IMR-90 (cell line): ENCODE results near the gene RPS3. TPM values are rescaled to one million over a fixed set of nuclear protein-coding genes. Genes with fewer than 3 reads are reported as not detected.
A peak's percentile ranks its signal among the peaks of the same experiment; 100 is the strongest.

Experiments used
- ATAC-seq: fragments of 200-7000 bp; cut with Tn5 transposase; 2 replicates; pipeline ENCODE4 v1.9.1; 2020; ENCODE audit warnings: low read depth, mild to moderate bottlenecking, moderate library complexity
- BruUV-seq: library from RNA; stranded (reverse); fragments of 400-500 nt; replicated peaks from 2 replicates; lab custom pipeline; 2021; lab: Mats Ljungman, UMichigan
- CTCF ChIA-PET: fragments of 300-600 bp; formaldehyde crosslinking; extraction: SDS; loops from one replicate; lab custom pipeline; 2021; ENCODE audit warnings: antibody characterized with exemption; lab: Yijun Ruan, JAX
- POLR2A ChIA-PET: fragments of 300-600 bp; sonication (Branson Sonifier 250); formaldehyde crosslinking; loops from one replicate; lab custom pipeline; 2022; ENCODE audit warnings: antibody characterized with exemption; ENCODE audit not compliant: unreplicated experiment; lab: Charles Lee
- DNase-seq: peaks from one replicate; pipeline ENCODE4 v3.0.0; 2013
- H2AFZ ChIP-seq: replicated peaks from 2 replicates; pipeline ENCODE3; 2013; ENCODE audit warnings: low read length, mild to moderate bottlenecking; ENCODE audit not compliant: poor library complexity
- H2AK5ac ChIP-seq: 2 replicates; pipeline ENCODE4 v1.6.1; 2013; ENCODE audit warnings: low read depth, low read length, inconsistent platforms
- H2AK9ac ChIP-seq: replicated peaks from 2 replicates; pipeline ENCODE3; 2013; ENCODE audit warnings: mild to moderate bottlenecking, low read depth, low read length, moderate library complexity; ENCODE audit not compliant: poor library complexity
- H2BK120ac ChIP-seq: 2 replicates; pipeline ENCODE4 v1.6.1; 2013; ENCODE audit warnings: low read depth, low read length, inconsistent platforms
- H2BK15ac ChIP-seq: 3 replicates; pipeline ENCODE4 v1.6.1; 2013; ENCODE audit warnings: low read depth, low read length, inconsistent platforms
- H2BK20ac ChIP-seq: 2 replicates; pipeline ENCODE4 v1.6.1; 2013; ENCODE audit warnings: low read depth, mild to moderate bottlenecking, inconsistent platforms, low read length, moderate library complexity
- H2BK5ac ChIP-seq: 2 replicates; pipeline ENCODE4 v1.6.1; 2013; ENCODE audit warnings: mild to moderate bottlenecking, low read depth, low read length, inconsistent platforms; ENCODE audit not compliant: poor library complexity, severe bottlenecking
- H3K14ac ChIP-seq: replicated peaks from 2 replicates; pipeline ENCODE4 v1.6.1; 2013; ENCODE audit warnings: low read depth, low read length, inconsistent platforms
- H3K18ac ChIP-seq: 2 replicates; pipeline ENCODE4 v1.6.1; 2013; ENCODE audit warnings: low read depth, low read length, control low read depth
- H3K23ac ChIP-seq: 2 replicates; pipeline ENCODE4 v1.6.1; 2013; ENCODE audit warnings: low read depth, low read length, inconsistent platforms
- H3K27ac ChIP-seq: 2 replicates; pipeline ENCODE4 v1.5.1; 2013; ENCODE audit warnings: mild to moderate bottlenecking, control low read depth, low read length; ENCODE audit not compliant: insufficient read depth
- H3K27me3 ChIP-seq: 2 replicates; pipeline ENCODE4 v1.6.1; 2013; ENCODE audit warnings: low read length; ENCODE audit not compliant: control insufficient read depth, insufficient read depth
- H3K36me3 ChIP-seq: 2 replicates; pipeline ENCODE4 v1.6.1; 2013; ENCODE audit warnings: low read length, mixed read lengths; ENCODE audit not compliant: control insufficient read depth, insufficient read depth
- H3K4ac ChIP-seq: 2 replicates; pipeline ENCODE4 v1.6.1; 2013; ENCODE audit warnings: low read depth, low read length, inconsistent platforms
- H3K4me1 ChIP-seq: 2 replicates; pipeline ENCODE4 v1.6.1; 2013; ENCODE audit warnings: low read length, mixed read lengths; ENCODE audit not compliant: control insufficient read depth, insufficient read depth
- H3K4me2 ChIP-seq: 2 replicates; pipeline ENCODE4 v1.6.1; 2013; ENCODE audit warnings: low read depth, mild to moderate bottlenecking, control low read depth, low read length, moderate library complexity
- H3K4me3 ChIP-seq: 2 replicates; pipeline ENCODE4 v1.5.1; 2013; ENCODE audit warnings: low read depth, mild to moderate bottlenecking, control low read depth, low read length, moderate library complexity; ENCODE audit not compliant: insufficient read depth
- H3K56ac ChIP-seq: 2 replicates; pipeline ENCODE4 v1.6.1; 2013; ENCODE audit warnings: low read length, inconsistent platforms; ENCODE audit not compliant: insufficient read depth; ENCODE audit errors: extremely low read depth
- H3K79me1 ChIP-seq, 2 experiments: 2 replicates each; pipeline ENCODE4 v1.6.1; 2013; ENCODE audit warnings: low read length in 2 of 2, inconsistent platforms in 1 of 2, low read depth in 1 of 2
- H3K9ac ChIP-seq: 2 replicates; pipeline ENCODE4 v1.6.1; 2013; ENCODE audit warnings: low read depth, low read length, control low read depth
- H3K9me1 ChIP-seq: 2 replicates; pipeline ENCODE4 v1.6.1; 2013; ENCODE audit warnings: low read length, inconsistent platforms; ENCODE audit not compliant: insufficient read depth
- H3K9me3 ChIP-seq: 2 replicates; pipeline ENCODE4 v1.6.1; 2013; ENCODE audit warnings: low read length; ENCODE audit not compliant: control insufficient read depth, insufficient read depth
- H4K20me1 ChIP-seq: 2 replicates; pipeline ENCODE4 v1.6.1; 2013; ENCODE audit warnings: low read length, inconsistent platforms; ENCODE audit not compliant: insufficient read depth
- H4K5ac ChIP-seq: 2 replicates; pipeline ENCODE4 v1.6.1; 2013; ENCODE audit warnings: mild to moderate bottlenecking, low read depth, low read length, control low read depth
- H4K8ac ChIP-seq, 2 experiments: 2 replicates each; pipeline ENCODE4 v1.6.1; 2013; ENCODE audit warnings: low read depth in 2 of 2, low read length in 2 of 2, control low read depth in 1 of 2, inconsistent platforms in 1 of 2
- H4K91ac ChIP-seq: 2 replicates; pipeline ENCODE4 v1.6.1; 2013; ENCODE audit warnings: low read depth, low read length, inconsistent platforms; ENCODE audit not compliant: insufficient read depth
- CEBPB ChIP-seq: IDR thresholded peaks from 2 replicates; pipeline ENCODE4 v1.6.1; 2012; ENCODE audit warnings: low read depth, low read length, improper control_type of control experiment
- FOS ChIP-seq: fragments of 150-350 bp; IDR thresholded peaks from 2 replicates; pipeline ENCODE4 v1.6.1; 2016; ENCODE audit warnings: low read depth, low read length
- RFX5 ChIP-seq: IDR thresholded peaks from 2 replicates; pipeline ENCODE4 v1.8.0; 2012; ENCODE audit warnings: low read depth, mild to moderate bottlenecking, low read length, moderate library complexity
- SMC3 ChIP-seq: fragments of 150-350 bp; IDR thresholded peaks from 2 replicates; pipeline ENCODE4 v1.6.1; 2016; ENCODE audit warnings: low read depth, mild to moderate bottlenecking, antibody characterized with exemption, low read length, moderate library complexity
- WGBS, 2 experiments: methylation state at CpG; one replicate each; pipeline versions ENCODE4 v1.1.5 to v1.1.7; 2013; ENCODE audit warnings: missing lambda C conversion rate in 2 of 2; ENCODE audit not compliant: insufficient read length in 1 of 2; ENCODE audit errors: extremely low coverage in 2 of 2; 5-methylcytosine and 5-hydroxymethylcytosine counted together
- dilution Hi-C: fragments of 300-500 bp; cut with HindIII; formaldehyde crosslinking; loops from one replicate; pipeline ENCODE4 v1.14.3; 2018; ENCODE audit warnings: low sequenced_read_pairs; ENCODE audit not compliant: unreplicated experiment
- in situ Hi-C: fragments of 300-500 bp; cut with MboI; formaldehyde crosslinking; loops from 3 replicates; pipeline ENCODE4 v1.14.3; 2019; ENCODE audit warnings: low sequenced_read_pairs, inconsistent platforms, mixed read lengths
- intact Hi-C: fragments of 100-400 bp; cut with micrococcal nuclease; formaldehyde crosslinking; loops from 2 replicates; pipeline ENCODE4 v1.10.0; 2022
- polyA plus RNA-seq, 3 experiments: library from polyadenylated mRNA; depleted of rRNA; stranded (reverse); fragments of >200 nt; gene quantifications; 2 replicates each; pipeline ENCODE4 v1.2.3, GENCODE V29; 2012; ENCODE audit warnings: low replicate concordance in 1 of 3
- total RNA-seq: library from RNA; depleted of rRNA; stranded (reverse); fragments of >200 nt; gene quantifications from 2 replicates; pipeline ENCODE4 v1.2.3, GENCODE V29; 2012

RPS3 gene
- total and polyA plus RNA-seq, 2 of the 4 experiments (the other 2 are of a cell fraction): 2,360 to 2,477 TPM

- Histone ChIP-seq H4K8ac (no peak overlapping the region), H3K4me3 (no peak overlapping the region), H3K14ac (no peak overlapping the region), H3K23ac (no peak overlapping the region), H2BK20ac (no peak overlapping the region), H3K9me1 (no peaks in the 10 kb centered on the region), H3K27ac (no peak overlapping the region), H2BK120ac (no peak overlapping the region), H3K27me3 (peaks cover 6% of the 10 kb centered on the region), H3K9me3 (no peaks in the 10 kb centered on the region), H3K4me2 (no peak overlapping the region), H3K9ac (no peak overlapping the region), H2AK9ac (no peak overlapping the region), H4K20me1 (no peaks in the 10 kb centered on the region), H2AK5ac (no peak overlapping the region), H2BK15ac (no peak overlapping the region), H2AFZ (no peak overlapping the region), H2BK5ac (no peak overlapping the region), H3K79me1 (no peaks in the 10 kb centered on the region), H3K4ac (no peak overlapping the region), H3K36me3 (no peaks in the 10 kb centered on the region), H3K4me1 (no peaks in the 10 kb centered on the region), H4K91ac (no peak overlapping the region), H4K5ac (no peak overlapping the region), H3K18ac (no peak overlapping the region), H3K56ac (no peak overlapping the region)
- intact Hi-C loops: no loop called here
- POLR2A ChIA-PET: interaction anchor here (0.7 kb wide), 1 partner anchor 166 kb away, joined by 4 read pairs; no protein-coding TSS in a partner anchor
- DNase-seq: no peak
- WGBS, 2 experiments: 43% methylated on average over 2 of the region's 8 CpGs; no CpG with 5 or more reads in 1 of the 2 experiments
- BruUV-seq: no TSS peak
- in situ Hi-C loops: no loop called here
- CTCF ChIA-PET: no interaction called here
- no peak for TF ChIP-seq RFX5
- no peak for TF ChIP-seq SMC3
- TF ChIP-seq CEBPB: no peak
- TF ChIP-seq FOS: peak; percentile 21; the same call in 1 of the 2 replicates
- dilution Hi-C loops: no loop called here
- no peak for ATAC-seq
These were observed 5.1 kb upstream of the RPS3 start for GRCh38 chr11:75394085-75394840.
